HG03095 (cell line): Measurements from ENCODE around the gene HOXD8.

Experiments
- ATAC-seq: cut with Tn5 transposase; IDR thresholded peaks from one replicate; pipeline ENCODE4 v1.9.1; 2021; ENCODE audit warnings: moderate library complexity; ENCODE audit not compliant: unreplicated experiment

HOXD8 gene

DNA sequence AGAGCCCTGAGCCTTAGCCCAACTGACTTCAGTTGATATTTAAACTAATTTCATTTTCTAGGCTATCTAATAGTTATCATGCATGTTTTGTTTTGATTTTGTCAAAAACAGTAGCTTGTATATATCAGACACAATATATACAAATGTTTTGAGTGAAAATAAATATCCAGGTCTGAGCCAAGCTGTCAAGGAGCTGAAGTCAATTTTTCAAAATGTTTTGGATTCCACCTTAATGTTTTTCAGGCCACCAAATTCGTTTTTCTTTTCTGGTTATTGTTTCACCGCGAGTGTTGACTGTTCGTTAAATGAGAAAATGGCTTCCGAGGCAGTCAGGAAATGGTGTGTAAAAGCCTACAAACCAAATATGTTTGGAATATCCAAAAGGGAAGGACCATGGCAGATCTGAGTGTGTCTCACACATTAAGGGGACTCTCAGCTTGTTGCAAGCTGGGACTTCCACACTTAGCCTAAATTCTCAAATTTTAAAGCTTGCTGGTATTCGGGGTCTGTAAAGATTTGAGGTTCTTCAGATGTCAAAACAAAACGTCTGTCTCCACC lies 27.1 kb upstream of the HOXD8 start:
- ATAC-seq: no peak

DNA sequence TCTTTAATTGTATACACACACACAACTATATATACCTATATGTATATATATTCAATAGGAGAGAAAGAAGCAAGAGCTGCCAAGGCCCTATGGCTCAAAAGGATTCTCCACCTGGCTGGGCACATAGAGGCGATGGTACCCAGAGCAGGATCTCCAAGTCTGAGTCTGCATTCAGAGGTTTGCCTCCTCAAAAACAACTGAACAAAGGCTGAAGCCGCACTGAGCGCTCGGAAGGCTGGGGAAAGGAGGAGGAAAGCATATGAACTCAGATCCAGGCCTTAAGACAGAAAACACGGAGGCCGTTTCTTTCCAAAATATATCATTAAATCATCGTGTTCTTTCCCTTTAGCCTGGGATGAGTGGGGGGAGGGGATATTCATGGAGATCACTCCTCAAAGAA lies 26.3 kb upstream of the HOXD8 start:
- no peak for ATAC-seq

DNA sequence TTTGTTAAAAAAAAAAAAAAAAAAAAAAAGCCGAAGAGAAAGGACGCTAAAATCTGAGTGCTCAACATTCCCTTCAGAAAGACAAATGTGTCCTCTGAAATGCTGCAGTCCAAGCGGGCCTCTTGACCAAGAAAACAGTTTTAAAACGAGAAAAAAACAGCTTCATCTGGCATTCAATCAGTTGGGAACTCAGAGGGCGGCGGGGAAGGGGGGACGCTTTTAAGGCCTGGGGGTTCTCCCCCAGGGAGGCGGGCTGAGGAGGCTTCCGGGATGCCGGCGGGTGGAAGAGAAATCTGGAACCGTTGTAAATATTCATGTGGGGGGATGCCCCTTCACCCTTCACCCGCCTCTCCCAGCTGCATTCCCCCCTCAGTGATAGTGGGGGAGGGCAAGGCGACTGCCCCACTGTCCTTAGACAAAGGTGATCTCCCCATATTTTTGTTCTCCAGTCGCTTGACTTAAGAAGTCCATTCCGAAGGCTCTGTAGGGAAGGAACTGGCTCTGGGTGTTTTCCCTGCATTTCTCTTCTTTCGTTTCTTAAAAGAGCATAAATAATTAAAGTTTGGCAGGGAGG lies 25.7 kb upstream of the HOXD8 start:
- ATAC-seq: no peak

GRCh38 chr2:176104316-176105077 lies 25.0 kb upstream of the HOXD8 start:
- ATAC-seq: no peak

GRCh38 chr2:176105078-176105729 lies 24.3 kb upstream of the HOXD8 start:
- no peak for ATAC-seq

DNA sequence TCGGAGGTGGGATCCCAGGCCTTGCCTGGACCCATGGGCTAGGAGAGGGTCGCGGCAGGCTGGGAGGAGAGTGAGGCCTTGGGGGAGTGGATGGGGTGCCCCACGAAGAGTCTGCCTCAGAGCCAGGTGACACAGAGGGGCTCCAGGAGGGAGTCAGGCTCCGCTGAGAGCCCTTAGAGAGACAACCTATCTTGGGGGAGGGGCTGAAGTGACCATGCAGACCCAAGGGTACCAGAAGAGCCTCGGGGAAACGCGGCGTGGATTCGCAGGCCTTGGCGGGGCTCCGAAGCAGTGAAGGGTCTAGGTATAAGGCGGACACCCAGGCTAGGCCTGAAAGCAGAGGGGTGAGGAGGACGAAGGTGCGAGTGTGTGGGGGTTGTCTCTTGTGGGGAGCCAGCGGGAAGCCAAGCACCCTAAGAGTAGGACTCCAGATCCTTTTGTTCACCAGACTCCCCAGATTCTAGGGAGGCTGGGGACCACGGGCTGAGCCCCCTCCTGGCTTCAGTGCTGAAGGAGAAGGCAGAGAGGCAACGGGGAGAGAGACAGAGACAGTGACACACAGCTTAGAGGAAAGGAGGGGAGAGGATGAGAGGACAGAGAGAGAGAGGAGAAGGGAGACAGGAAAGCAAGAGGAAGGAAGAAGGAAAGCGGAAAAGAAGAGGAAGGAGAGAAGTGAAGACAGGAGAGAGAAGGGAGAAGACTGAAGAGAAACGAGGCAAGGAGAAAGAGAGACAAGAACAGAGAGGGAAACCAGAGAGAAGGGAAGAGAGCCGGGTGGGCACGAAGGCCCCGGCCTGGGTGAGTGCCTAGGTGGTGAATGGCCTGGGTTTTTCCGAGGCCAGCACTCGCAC lies 23.6 kb upstream of the HOXD8 start:
- ATAC-seq: no peak

- ATAC-seq: no peak
Measured at GRCh38 chr2:176106581-176107539, 22.6 kb upstream of the HOXD8 start, which contains the start of gene HOXD11. TSS of gene HOXD11 (plus strand) at chr2:176107280. CDS start at chr2:176107356, 76 bp downstream.

DNA sequence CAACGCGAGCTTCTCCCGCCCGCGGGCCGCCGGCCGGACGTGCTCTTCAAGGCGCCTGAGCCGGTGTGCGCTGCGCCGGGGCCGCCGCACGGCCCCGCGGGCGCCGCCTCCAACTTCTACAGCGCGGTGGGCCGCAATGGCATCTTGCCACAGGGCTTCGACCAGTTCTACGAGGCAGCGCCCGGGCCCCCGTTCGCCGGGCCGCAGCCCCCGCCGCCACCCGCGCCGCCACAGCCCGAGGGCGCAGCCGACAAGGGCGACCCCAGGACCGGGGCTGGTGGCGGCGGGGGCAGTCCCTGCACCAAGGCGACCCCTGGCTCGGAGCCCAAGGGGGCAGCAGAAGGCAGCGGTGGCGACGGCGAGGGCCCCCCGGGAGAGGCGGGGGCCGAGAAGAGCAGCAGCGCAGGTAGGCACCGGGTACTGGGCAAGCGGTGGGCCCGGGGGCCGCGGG lies 21.7 kb upstream of the HOXD8 start:
- ATAC-seq: no peak

- no peak for ATAC-seq
Measured at GRCh38 chr2:176109192-176109901, 20.2 kb upstream of the HOXD8 start.

DNA sequence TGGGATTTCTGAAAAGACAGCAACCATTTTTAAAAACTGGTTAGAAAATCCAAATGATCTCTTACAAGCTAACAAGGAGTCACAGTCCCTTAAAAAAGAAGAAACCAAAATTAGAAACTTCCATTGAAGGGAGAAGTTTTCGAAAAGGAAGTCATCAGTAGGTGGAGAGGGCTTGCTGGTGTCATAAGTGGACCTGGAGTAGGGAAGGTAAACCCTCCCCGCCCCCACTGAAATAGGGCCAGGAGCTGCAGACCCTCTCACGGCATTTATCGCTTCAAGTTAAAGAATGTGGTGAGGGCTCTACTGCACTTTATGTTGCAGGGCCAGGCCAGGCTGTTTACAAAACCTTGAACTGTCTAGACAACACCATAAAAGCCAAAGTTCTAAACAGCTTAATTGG lies 19.6 kb upstream of the HOXD8 start:
- no peak for ATAC-seq

- no peak for ATAC-seq
Measured at GRCh38 chr2:176110415-176111308, 18.8 kb upstream of the HOXD8 start.

DNA sequence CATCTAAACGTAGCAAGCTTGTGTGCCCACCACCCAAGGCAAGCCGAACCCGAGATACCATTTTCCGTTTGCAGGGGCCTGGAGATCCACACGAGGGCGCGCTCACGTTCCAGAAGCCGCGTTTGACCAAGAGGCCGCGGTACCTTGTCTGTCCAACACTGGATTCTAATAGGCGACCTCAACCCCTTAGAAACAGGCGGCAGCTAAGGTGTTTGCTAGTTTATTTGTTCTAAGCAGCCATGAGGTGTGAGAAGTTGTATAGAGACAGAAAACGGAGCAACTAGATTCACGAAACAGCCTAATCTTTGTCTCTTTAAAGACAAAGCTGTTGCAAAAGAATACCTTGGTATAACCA lies 18.2 kb upstream of the HOXD8 start:
- no peak for ATAC-seq

GRCh38 chr2:176111846-176112374 lies 17.6 kb upstream of the HOXD8 start:
- no peak for ATAC-seq

- no peak for ATAC-seq
Measured at GRCh38 chr2:176112375-176113302, 16.9 kb upstream of the HOXD8 start.

- ATAC-seq: no peak
Measured at GRCh38 chr2:176114120-176114929, 15.2 kb upstream of the HOXD8 start.
